HG03558 (cell line): ENCODE measurements around the gene NMRK2.
"Not testable (repeated sequence)": the region's sequence is repeated elsewhere in the genome, so short reads cannot be mapped to it uniquely, and the experiment has no call there.

ENCODE experiments used
- ATAC-seq: cut with Tn5 transposase; IDR thresholded peaks from one replicate; pipeline ENCODE4 v1.9.1; 2021; ENCODE audit warnings: moderate number of reproducible peaks; ENCODE audit not compliant: unreplicated experiment; ENCODE audit errors: extremely low read depth

The NMRK2 gene

DNA sequence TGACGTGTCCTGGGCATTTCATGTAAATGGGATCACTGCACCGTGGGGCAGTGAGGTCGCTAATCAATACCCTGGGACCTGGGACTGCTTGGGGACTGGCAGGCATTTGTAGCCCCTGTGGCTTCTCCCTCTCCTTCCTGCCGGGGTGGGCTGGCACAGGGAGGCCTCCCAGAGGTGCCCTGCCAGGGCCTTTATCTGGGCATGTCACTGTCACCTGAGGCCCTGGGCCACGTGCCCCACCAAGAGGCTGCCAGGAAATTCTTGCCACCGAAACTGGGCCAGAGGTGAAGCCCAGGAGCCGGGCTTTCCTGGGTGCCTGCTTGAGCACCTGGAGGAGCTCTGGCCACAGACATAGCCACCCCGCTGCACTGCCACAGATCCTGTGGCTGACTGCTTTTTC is 1.8 kb upstream of the NMRK2 start:
- ATAC-seq, result no peak

DNA sequence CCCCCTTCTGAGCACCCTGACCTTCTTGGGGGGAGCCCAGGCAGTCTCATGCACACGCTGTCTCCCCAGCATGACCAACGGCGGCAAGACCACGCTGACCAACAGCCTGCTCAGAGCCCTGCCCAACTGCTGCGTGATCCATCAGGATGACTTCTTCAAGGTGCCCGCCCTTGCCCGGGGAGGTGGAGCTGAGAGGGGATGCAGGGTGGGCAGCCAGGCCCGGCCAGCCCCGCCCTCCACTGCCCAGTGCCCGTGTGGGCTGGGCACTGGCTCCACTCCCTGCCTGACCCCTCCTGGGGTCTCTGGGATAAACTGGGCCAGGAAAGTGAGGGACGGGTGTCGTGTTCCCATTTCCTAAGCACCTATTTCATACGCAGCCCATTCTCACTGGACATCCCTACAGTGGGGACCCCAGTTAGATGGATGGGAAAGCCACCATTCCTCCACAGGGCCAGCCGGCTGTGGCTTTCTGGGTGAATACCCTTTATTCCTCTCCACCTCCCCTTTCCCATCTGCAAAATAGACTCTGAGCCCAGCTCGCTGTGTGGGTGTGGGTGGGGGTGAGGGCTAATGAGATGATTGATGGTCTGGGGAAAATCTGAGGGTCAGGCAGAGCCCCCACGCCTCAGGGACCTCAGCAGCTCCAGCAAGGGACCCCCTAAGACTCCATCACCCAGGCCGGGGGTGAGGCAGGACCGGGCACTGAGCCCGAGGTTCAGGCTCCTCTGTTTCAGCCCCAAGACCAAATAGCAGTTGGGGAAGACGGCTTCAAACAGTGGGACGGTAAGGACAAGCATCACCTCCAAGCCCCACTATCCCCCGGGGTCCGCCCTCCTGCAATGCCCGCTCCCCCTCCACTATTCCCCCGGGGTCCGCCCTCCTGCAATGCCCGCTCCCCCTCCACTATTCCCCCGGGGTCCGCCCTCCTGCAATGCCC is 3.9 kb downstream of the NMRK2 start:
- ATAC-seq, result no peak

DNA sequence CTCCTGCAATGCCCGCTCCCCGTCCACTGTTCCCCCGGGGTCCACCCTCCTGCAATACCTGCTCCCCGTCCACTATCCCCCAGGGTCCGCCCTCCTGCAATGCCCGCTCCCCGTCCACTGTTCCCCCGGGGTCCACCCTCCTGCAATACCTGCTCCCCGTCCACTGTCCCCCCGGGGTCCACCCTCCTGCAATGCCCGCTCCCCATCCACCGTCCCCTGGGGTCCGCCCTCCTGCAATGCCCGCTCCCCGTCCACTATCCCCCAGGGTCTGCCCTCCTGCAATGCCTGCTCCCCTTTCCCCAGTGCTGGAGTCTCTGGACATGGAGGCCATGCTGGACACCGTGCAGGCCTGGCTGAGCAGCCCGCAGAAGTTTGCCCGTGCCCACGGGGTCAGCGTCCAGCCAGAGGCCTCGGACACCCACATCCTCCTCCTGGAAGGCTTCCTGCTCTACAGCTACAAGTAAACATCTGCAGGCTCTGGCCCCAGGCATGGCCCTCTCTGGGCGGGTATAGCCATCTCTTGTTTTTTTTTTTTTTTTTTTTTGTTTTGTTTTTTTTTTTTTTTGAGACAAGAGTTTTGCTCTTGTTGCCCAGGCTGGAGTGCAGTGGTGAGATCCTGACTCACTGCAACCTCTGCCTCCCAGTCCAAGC is 5.6 kb downstream of the NMRK2 start:
- not testable (repeated sequence) for ATAC-seq

DNA sequence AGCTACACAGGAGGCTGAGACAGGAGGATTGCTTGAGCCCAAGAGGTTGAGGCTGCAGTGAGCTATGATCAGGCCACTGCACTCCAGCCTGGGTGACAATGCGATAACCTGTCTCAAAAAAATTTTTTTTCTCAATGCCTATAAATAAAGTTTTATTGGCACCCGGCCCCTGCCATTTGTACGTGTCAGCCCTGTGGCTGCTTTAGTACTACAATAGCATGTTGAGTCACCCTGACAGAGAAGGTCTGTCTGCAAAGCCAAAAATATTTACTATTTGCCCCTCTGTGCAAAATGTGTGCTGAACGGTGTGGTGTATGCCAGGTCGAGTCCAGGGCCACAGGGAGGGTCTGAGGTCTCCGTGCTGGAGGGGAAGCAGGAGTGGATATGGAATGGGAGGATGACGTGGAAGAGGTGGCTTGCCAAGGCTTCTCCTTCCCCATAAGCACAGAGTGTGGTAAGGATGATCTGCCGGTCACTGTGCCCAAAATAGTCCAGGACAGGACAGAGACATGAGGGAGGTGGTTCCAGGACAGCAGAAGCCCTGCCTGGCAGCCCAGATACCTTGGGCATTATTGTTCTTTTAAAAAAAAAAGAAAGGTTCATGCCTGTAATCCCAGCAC is 10.0 kb downstream of the NMRK2 start:
- no peak for ATAC-seq

DNA sequence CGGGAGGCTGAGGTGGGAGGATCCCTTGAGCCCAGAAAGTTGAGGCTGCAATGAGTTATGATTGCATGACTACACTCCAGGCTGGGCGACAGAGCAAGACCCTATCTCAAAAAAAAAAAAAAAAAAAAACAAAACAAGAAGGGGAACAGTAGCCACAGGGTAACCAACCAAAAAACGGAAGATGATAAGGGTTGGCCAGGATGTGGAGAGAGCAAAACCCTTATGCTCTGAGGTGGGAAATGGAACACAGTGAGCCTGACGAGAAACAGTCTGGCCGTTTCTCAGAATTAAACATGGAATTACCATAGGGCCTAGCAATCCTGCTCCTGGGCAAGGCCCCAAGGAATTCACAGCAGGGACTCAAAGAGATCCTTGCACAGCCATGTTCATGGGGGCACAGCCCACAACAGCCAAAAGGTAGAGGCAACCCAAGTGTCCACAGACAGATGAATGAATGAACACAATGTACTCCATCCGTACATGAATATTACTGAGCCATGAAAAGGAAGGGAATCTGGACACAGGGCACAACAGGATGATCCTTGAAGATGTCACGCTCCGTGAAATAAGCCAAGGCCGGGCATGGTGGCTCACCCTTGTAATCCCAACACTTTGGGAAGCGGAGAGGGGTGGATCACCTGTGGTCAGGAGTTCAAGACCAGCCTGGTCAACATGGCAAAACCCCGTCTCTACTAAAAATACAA is 11.3 kb downstream of the NMRK2 start:
- no peak for ATAC-seq

DNA sequence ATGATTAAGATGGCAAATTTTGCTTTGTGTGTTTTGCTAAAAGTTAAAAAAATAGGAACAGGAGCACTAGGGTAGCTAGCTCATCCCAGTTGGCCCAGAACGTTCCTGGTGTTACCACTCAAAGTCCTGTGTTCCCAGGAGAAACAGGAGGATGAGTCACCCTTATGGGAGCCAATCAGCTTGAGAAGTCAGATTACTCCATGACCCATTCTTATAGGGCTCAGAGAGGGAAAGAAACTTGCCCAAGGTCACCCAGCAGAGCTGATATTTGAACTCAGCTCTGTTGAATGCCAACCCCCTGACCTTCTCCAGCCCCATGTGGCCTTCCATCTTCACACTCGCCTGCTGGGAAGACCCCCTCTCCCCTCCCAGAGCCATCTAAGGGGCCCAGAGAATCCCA is 13.0 kb downstream of the NMRK2 start:
- no peak for ATAC-seq

DNA sequence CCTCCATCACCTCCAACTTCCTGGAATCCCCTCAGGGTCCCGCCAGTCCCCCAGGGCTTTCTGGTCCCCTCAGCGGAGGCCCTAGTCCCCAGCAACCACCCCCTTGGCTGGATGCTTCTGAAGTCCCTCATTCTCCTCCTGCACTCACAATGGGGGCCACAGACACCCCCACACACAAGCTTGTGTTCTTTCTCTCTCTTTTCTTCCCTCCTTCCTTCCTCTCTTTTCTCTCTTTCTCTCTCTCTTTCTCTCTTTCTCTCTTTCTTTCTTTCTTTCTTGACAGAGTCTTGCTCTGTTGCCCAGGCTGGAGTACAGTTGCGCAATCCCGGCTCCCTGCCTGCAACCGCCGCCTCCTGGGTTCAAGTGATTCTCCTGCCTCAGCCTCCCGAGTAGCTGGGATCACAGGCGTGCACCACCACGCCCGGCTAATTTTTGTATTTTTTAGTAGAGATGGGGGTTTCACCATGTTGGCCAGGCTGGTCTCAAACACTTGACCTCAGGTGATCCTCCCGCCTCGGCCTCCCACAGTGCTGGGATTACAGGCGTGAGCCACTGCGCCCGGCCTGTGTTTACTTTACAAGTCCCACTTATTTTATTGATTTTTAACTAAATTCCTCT is 14.6 kb downstream of the NMRK2 start:
- not testable (repeated sequence) for ATAC-seq

DNA sequence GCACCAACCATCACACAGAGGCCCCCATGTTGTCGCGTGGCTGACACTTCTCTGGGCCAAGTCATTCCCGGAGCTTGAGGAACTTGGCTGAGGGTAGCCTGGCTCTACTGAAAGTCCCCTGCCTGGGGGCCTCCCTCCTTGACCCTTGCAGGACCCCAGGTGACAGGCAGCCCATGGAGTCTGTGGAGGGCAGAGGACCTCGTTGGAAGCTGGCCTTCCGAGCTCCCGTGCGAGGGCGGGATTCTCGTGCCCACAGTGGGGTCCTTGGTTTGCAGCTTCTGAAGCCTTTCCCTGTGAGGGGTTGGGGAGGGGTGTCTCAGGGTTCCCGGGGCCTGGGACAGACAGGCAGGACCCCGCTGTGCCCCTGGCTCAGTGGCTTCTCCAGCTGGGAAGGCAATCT is 16.4 kb downstream of the NMRK2 start:
- ATAC-seq, result no peak

DNA sequence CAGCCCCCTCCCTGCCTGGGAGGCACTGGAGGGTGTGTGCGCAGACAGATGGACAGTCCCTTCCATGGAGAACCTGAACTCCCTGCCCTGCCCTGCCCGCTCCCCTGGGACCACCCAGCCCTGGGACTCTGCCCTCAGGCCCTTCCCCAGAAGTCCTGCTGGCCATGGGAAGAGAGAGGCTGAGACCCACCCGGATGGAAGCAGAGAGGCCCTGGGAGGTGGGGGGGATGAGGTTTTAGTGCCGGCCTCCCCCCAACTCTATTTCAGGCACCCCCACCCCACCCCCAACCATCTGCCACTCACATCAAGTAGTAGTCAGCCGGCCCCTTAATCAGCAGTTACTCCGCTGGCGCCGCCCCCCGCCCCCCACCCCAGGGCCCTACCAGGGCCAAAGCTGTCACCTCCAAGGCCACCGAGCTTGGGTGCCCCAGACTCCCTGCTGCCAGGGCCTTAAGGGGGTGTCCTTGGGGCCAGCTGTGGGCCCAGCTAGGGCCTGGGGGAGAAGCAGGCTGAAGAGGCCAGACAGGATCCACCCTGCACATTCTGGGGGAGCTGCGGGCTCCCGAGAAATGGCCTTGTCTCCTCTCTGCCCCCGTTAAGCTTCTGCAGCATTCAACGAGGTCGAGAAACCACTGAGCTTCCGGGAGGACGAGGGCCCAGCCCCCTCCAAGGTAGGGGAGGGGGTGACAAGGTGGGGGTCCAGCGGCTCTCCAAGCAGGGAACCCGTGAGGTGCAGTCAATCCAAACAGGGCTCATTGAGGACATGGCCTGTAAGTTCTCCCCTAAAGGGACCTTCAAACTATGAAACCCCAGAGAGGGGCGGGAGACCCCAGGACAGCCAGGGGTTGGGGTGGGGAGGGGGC is 17.4 kb downstream of the NMRK2 start:
- no peak for ATAC-seq

DNA sequence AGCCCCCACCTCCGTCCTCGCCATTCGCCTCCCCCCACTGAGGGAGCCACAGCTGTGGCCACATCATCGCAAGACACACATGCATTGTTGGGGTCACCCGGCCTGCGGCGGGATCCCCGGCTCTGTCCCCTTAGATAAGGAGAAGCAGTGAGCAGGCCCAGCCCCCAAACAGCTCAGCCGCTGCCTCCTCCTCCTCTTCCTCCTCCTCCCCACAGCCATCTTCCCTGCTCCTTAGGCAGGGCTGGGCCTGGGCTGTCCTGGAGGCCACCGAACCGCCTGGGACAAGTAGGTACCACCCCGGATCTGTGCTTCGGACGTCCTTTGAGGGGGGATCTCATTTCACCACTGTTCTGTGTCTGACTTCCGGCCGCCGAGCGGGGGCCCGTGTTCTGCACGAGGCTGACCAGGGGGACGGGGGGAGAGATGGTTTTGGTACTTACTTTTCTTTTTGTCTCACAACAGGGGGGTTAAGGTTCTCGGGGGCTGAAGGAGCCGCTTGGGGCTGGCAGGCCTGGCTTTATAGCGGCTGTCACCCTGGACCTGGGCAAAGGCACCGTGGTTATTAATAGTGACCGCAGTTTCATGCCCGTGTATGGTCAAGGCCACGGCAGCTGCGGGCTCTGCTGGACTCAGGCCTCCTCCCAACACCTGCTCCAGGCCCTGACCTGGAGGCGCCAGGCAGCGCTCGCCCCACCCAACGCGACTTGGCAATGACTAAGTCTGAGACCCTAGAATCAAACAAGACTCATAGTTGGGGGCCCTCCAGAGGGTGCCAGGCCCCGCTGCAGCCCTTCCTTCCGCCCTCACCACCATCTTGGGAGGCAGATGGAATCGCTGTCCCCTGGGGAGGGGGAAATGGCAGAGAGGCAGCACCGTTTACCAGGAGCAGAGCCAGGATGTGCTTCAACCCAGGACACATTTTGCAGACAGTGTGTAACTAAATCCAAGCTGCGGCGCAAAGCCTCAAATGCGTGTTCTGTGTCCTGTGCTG is 18.3 kb downstream of the NMRK2 start:
- ATAC-seq, result no peak

DNA sequence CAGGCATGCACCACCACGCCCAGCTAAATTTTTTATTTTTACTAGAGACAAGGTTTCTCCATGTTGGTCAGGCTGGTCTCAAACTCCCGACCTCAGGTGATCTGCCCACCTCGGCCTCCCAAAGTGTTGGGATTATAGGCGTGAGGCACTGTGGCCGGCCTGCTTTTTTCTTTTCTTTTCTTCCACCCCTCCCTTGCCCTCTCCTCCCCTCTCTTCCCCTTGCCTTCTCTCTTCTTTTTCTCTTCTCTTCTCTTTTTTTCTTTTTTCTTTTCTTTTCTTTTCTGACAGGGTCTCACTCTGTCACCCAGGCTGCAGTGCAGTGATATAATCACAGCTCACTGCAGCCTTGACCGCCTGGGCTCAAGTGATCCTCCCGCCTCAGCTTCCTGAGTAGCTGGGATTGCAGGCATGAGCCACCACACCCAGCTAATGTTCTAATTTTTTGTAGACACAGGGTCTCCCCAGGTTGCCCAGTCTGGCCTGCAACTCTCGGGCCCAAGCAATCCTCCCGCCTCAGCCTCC is 19.9 kb downstream of the NMRK2 start:
- ATAC-seq, result not testable (repeated sequence)

DNA sequence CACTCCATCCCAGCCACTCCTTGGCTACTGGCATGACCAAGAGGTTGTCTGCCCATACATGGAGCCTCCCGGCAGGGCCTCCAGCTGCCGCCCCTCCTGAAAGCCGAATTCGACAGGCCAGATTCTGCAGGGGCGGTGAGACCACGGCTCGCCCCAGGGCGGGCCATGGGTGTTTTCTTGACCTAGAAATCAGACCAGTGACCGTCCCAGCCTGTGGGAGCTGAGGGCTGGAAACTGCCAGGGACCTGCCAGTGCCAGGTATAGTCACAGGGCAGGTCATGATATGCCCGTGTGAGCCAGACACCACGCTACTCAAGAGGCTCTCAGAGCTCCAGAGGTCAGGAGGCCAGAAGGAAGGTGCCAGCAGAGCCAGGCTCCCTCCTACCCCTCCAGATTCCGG is 21.2 kb downstream of the NMRK2 start:
- no peak for ATAC-seq

DNA sequence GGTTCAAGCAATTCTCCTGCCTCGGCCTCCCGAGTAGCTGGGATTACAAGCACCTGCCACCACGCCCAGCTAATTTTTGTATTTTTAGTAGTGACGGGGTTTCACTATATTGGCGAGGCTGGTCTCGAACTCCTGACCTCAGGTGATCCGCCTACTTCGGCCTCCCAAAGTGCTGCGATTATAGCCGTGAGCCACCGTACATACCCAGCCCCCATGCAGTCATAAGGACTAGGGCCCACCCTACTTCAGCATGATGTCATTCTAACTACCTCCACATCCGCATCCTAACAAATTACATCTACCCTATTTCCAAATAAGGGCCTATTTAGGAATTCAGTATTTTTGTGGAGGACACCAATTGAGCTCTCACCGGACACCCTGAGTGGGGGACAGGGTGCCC is 22.4 kb downstream of the NMRK2 start:
- ATAC-seq, result not testable (repeated sequence)

DNA sequence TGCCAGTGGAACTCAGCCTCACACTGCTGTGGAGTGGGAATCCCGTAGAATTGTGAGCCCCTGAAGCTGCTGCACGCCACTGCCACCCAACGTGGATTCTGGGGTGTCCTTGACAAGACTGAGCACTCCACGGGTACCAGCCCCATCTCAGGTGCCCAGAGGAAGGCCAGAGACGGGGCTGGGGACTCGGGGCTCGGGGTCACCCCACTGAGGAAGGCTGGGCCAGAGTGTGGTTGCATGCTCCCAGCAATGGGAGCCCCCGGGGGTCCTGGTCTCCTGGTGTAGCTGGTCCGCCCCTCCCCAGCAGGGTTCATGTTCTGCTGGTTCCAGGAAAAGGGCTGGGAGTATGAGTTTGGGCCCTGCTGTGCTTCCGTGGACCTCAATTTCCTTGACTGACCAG is 22.8 kb downstream of the NMRK2 start:
- no peak for ATAC-seq

DNA sequence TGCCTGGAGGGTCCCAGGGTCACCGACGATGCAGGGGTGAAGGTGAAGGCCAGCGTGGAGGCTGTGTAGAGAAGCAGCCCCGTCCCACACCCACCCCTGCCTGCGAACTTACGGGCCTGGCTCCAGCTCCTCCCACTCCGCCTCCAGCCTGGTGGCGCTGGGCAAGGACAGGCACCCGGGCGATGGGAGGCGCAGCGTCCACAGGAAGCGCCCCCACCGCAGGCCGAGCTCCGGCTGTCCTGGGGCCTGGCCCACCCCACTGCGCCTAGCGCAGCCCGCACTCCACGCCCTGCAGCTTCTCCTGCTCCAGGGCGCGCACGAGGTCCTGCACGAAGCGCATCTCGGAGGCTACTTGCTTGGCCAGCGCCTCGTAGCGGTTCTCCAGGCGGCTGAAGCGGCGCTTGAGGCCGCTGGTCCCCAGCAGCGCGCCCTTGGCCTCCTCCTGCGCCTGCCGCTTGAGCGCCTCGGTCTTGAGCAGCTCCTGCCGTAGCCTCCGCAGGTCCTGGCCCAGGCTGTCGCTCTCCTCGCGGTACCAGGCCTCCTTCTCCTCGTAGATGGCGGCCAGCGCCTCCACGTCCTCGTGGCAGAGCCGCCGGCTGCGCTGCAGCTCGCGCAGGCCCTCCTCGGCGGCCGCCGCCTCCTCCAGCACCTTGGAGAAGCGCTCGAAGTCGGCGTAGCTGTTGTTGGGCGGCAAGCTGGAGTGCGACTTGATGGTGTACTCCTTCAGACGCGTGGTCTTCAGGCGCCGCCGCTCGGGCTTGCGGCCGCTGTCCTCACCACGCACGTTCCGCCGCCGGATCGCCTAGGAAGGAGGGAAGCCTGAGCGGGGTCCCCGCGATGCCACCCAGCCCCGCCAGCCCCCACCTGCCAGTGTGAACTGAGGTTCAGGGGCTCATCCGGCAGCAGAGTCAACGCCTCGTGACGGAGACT is 26.2 kb downstream of the NMRK2 start:
- ATAC-seq, result no peak

DNA sequence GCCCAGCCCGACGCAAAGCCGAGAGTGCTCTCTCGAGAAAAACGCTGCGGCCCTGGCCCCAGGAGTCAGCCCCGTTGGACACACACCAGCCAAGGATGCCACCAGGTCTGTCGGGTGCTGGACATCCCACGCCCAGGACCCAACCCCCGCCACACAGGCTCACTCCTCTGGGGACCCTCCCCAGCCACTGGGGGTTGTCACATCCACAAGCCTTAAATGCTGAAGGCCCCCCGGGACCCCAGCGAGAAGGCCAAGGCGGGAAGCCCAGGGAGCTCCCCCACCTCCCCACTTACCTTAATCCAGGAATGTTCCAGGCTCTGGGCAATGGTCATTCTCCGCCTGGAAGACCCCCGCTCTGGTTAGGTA is 26.9 kb downstream of the NMRK2 start:
- ATAC-seq, result no peak

DNA sequence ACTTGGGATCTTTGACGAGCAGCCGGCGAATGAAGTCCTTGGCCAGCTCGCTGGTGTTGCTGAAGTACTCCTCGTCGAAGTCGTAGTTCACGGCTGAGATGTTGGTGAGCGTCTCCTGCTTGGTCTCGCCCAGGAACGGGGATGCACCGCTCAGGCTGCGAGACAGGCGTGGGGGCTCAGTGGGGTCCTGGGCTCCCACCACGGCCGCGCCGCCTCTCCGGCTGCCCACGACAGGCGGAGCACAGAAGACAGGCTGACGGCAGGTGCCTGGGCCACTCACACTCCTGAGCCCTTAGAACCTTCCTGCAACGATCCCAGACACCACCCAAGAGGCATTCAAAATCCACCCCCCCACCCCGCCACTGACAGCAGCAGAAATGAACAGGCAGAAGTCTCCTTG is 28.1 kb downstream of the NMRK2 start:
- no peak for ATAC-seq
